Measurements from ENCODE around the gene OR6M1.

DNA sequence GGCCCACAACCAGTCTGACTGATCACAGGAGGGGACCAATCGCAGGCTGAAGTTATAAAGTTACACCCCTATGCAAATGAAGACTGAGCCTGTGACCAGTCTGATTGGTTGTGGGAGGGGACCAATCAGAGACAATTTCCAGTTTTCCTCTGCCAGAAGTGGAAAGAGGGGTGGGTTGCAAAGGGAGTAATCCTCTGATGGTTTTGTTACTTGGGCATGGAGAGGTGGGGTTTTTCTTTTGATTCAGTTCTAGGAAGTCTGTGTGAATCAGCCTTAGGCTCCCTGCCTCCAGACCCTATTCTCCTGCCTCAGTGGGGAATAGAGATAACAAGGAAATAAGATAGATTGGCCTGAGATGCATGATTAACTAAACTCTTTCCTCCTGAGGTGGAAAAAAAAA, 9.9 kb downstream of the OR6M1 start:
- TF ChIP-seq, protein P1, sequence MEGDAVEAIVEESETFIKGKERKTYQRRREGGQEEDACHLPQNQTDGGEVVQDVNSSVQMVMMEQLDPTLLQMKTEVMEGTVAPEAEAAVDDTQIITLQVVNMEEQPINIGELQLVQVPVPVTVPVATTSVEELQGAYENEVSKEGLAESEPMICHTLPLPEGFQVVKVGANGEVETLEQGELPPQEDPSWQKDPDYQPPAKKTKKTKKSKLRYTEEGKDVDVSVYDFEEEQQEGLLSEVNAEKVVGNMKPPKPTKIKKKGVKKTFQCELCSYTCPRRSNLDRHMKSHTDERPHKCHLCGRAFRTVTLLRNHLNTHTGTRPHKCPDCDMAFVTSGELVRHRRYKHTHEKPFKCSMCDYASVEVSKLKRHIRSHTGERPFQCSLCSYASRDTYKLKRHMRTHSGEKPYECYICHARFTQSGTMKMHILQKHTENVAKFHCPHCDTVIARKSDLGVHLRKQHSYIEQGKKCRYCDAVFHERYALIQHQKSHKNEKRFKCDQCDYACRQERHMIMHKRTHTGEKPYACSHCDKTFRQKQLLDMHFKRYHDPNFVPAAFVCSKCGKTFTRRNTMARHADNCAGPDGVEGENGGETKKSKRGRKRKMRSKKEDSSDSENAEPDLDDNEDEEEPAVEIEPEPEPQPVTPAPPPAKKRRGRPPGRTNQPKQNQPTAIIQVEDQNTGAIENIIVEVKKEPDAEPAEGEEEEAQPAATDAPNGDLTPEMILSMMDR (IDR thresholded peaks at IDR 0.05), result no peak
- TF ChIP-seq POLR2A (IDR thresholded peaks at IDR 0.05), result no peak

Measured in testis (tissue), 2 donors.